NCI-H1694 (cell line): ENCODE measurements around the gene PHKB.
"Not testable (repeated sequence)": the region's sequence is repeated elsewhere in the genome, so short reads cannot be mapped to it uniquely, and the experiment has no call there.

Experiments
- DNase-seq: peaks from one replicate; lab custom pipeline; 2025; lab: John Stamatoyannopoulos, UW

Gene PHKB

DNA sequence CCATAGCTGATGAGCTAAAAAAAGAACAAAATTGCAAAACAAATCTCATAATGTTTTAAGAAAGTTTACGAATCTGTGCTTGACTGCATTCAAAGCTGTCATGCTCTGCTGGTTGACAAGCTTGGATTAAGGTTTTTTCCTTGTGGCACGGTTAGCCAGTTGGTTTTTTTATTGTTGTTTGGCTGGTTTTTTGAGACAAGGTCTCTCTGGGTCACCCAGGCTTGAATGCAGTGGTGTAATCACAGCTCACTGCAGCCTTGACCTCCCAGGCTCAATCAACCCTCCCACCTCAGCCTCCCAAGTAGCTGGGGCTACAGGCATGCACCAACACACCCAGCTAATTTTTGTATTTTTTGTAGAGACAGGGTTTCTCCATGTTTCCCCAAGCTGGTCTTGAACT is 45.7 kb downstream of the PHKB start:
- DNase-seq, result no peak

DNA sequence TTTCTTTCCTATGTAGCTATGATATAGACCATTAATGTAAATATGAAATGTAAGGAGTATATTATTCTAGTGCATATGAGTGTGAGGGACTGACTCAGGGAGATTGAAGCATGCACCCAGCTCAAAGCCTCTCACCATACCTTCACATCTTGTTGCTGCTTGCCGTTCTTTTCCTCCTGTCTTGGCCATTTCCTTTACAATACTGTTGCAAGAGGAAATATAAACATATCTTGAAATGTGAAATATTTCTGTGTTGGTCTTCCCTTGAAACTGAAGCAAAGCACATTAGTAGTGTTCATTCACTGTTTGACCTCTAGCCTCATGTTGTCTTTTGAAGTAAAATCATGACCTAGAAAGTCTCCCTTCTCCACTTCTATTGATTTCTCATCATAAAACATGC is 46.6 kb downstream of the PHKB start:
- no peak for DNase-seq

DNA sequence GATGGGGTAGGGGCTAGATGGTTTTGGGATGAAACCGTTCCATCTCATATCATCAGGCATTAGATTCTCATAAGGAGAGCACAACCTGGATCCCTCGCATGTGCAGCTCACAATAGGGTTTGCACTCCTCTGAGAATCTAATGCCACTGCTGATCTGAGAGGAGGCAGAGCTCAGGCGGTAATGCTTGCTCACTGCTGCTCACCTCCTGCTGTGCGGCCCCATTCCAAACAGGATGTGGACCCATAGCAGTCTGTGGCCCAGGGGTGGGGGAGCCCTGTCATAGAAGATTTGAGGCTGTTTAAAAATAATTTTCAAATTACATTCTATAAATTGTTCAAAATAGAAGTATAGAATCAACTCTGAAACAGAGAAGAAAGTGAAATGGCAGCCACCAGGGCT is 50.8 kb downstream of the PHKB start:
- DNase-seq, result no peak

DNA sequence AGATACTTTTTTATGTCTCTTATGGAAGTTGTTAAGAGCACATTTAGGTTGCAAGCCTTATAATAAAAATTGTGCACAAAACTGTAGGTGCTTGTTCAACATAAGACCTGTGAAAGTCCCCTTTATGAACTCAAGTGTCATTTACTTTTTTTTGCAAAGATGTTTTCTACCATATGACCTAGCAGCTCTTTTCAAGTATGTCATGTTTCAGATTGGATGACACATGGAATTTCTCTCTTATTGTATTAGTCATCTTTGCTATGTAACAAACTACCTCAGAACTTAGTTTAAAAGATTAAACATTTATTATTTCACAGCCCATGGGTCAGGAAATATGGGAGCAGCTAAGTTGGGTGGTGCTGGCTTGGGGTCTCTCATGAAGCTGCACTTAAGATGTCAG is 57.9 kb downstream of the PHKB start:
- no peak for DNase-seq

DNA sequence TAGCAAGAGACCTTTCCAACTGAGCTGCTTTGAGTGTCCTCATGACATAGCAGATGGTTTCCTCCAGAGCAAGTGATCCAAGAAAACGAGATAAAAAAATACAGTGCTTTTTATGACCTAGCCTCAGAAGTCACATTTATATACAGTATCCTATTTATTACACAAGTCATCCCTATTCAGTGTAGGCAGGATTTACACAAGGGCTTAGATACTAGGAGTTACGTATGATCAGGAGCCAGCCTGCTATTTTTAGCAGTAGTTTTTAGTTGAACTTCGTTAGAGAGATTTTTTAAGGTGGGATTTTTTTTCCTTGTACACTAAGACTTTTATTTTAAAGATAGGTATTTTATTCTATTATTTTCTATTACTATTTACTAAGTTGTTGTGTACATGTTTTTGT is 58.4 kb downstream of the PHKB start:
- DNase-seq, result no peak

DNA sequence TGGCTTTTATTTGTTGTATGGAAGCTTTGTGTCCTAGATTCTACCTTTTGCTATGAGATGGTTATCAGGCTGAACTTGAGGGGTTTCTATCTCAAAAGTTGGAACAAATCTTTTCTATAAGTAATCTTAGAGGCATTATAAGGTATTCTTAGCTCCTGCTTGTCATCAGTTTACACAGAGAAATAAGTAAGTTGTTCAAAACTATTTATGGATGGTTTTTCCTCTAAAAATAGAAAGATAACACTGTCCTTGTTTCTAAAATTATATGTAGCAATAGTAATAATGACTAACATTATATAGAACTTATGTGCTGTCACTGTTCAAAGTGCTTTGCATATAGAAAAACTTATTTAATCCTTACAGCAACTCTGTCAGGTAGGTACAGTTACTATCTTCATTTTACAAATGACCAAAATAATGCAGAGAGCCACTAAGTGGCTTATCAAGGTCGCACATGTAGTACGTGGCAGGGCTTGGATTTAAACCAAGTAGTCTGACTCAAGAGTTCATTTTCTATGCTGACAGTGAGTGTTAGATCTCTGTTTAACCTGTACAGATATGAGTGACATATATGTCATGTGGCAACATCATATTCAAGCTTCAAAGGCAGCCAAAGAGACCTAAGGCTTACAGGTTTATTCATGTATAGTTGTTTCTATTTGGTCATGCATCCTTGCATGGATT is 59.0 kb downstream of the PHKB start:
- DNase-seq, result no peak

DNA sequence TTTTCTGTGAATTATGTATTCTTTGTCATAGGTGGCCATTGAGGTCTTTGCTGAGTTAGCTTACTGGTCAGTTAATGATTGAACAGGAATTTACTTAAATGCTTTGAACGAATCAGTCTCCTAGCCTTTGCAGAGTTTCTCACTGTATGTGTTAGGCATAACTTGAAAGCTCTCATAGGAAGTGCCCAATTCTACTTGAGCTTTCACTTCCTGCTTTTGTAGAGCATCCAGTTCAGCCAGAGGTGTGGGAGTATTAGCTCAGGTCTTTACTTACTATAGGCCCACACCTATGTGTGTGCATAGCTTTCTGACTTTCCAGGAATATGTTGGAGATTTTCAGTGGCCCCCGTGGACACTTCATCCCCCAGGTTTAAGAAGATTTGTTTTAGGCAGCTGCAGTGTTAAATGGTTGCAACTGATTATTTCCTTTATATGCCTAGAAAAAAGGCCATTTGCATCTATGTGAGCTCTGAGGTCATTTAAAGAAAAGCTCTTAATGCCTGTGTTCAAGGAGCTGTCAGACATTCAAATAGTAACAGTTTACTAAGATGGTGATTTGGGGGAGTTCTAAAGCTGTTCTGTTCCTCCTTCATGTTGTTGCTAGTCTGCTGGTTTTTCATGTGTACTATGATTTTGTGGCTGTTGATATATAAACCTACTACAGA is 62.3 kb downstream of the PHKB start:
- no peak for DNase-seq

DNA sequence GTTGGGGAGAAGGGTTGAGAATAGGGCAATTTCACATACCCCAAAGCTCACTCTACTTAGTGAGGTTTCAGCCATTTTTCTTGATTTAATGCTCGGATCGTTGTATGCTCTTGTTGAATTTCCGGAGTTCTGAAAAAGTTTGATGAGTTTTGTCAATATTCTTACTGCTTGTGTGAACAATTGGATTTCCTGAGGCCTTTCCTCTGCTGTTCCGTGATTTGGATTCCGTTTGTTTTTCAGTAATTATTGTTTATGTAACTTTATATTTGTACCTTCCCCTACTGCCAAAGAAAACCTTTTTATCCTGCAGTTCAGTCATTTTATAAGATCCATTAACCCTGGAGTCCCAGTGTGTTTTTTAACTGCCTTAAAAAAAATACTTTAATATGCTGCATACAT is 62.9 kb downstream of the PHKB start:
- DNase-seq, result no peak

DNA sequence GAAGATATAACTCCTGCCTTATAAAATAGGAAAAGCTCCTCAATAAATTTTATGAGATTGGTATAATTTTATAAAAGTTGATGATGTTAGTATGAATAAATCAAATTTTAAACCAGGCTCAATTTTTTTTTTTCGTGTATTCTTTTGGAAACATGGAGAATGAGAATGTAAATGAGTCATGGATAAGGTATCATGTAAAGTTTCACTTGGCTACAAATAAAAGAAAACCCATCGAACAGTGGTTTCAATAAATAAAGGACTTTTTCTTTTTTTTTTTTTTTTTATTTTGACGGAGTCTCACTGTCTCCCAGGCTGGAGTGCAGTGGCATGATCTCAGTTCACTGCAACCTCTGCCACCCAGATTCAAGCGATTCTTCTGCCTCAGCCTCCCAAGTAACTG is 67.3 kb downstream of the PHKB start:
- DNase-seq, result no peak

DNA sequence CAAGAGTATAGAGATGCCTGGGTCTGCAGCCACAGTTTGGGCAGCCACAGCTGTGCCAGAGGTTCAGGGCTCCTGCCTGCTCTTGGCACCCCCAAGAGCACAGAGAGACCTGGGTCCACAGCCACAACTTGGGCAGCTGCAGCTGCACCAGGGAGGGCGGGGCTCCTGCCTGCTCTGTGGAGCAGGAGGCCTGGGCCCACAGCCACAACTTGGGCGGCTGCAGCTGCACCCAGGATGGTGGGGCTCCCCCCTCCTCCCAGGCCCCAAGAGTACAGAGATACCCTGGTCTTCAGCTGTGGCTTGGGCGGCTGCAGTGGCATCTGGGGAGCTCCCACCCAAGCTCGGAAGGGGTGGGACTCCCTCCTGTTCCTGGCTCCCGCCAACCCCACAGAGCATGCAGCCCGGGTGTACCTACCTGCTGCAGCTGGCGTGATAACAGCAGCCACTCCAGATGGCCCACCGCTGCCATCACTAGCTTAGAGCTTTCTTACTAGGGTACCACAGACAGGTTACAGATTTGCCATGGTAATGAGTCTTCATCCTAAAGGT is 72.7 kb downstream of the PHKB start:
- no peak for DNase-seq

DNA sequence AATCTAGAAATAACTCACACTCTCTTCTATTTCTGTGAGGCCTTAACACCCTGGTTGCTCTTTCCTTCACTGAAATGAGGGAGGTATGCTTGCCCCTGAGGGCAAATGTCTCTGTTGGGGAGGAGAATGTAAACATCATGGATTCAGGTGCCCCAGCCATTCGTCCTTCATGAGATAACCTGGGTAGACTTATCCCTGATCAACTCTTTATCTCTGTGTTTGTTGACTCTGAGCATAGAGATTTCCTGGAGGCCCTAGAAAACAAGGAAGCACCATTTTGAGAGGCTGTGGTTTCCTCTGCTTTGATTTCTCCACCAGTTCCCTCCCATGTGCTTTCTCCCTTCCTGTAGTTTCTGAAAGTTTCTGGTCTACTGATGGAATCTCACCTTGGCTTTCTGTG is 77.3 kb downstream of the PHKB start:
- no peak for DNase-seq

DNA sequence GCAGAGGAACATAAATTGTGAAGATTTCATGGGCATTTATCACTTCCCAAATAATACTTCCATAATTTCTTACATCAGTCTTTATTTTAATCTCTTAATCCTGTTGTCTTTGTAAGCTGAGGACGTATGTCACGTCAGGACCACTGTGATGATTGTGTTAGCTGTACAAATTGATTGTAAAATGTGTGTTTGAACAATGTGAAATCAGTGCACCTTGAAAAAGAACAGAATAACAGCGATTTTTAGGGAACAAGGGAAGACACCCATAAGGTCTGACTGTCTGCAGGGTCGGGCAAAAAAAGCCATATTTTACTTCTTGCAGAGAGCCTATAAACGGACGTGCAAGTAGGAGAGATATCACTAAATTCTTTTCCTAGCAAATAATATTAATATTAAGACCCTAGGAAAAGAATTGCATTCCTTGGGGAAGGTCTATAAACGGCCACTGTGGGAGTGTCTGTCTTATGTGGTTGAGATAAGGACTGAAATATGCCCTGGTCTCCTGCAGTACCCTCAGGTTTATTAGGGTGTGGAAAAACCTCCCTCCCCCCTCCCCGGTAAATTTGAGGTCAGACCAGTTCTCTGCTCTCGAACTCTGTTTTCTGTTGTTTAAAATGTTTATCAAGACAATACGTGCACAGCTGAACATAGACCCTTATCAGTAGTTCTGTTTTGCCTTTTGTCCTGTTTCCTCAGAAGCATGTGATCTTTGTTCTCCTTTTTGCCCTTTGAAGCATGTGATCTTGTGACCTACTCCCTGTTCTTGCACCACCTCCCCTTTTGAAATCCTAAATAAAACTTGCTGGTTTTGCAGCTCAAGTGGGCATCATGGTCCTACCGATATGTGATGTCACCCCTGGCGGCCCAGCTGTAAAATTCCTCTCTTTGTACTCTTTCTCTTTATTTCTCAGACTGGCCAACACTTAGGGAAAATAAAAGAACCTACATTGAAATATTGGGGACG is 78.9 kb downstream of the PHKB start:
- DNase-seq, result not testable (repeated sequence)

DNA sequence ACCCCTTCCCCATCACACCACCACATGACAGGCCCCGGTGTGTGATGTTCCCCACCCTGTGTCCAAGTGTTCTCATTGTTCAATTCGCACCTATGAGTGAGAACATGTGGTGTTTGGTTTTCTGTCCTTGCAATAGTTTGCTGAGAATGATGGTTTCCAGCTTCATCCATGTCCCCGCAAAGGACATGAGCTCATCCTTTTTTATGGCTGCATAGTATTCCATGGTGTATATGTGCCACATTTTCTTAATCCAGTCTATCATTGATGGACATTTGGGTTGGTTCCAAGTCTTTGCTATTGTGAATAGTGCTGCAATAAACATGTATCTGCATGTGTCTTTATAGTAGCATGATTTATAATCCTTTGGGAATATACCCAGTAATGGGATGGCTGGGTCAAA is 80.0 kb downstream of the PHKB start:
- DNase-seq, result not testable (repeated sequence)

DNA sequence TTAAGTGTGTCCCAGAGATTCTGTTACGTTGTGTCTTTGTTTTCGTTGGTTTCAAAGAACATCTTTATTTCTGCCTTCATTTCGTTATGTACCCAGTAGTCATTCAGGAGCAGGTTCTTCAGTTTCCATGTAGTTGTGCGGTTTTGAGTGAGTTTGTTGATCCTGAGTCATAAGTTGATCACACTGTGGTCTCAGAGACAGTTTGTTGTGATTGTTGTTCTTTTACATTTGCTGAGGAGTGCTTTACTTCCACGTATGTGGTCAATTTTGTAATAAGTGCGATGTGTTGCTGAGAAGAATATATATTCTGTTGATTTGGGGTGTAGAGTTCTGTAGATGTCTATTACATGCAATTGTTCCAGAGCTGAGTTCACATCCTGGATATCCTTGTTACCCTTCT is 83.1 kb downstream of the PHKB start:
- DNase-seq, result not testable (repeated sequence)

DNA sequence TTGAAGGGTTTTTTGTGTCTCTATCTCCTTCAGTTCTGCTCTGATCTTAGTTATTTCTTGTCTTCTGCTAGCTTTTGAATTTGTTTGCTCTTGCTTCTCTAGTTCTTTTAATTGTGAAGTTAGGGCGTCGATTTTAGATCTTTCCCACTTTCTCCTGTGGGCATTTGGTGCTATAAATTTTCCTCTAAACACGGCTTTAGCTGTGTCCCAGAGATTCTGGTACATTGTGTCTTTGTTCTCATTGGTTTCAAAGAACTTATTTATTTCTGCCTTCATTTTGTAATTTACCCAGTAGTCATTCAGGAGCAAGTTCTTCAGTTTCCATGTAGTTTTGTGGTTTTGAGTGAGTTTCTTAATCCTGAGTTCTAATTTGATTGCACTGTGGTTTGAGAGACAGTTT is 90.1 kb downstream of the PHKB start:
- DNase-seq, result not testable (repeated sequence)

DNA sequence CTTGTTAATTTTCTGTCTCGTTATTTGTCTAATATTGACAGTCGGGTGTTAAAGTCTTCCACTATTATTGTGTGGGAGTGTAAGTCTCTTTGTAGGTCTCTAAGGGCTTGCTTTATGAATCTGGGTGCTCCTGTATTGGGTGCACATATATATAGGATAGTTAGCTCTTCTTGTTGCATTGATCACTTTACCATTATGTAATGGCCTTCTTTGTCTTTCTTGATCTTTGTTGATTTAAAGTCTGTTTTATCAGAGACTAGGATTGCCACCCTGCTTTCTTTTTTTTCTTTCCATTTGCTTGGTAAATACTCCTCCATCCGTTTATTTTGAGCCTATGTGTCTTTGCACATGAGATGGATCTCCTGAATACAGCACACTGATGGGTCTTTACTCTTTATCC is 90.6 kb downstream of the PHKB start:
- not testable (repeated sequence) for DNase-seq

DNA sequence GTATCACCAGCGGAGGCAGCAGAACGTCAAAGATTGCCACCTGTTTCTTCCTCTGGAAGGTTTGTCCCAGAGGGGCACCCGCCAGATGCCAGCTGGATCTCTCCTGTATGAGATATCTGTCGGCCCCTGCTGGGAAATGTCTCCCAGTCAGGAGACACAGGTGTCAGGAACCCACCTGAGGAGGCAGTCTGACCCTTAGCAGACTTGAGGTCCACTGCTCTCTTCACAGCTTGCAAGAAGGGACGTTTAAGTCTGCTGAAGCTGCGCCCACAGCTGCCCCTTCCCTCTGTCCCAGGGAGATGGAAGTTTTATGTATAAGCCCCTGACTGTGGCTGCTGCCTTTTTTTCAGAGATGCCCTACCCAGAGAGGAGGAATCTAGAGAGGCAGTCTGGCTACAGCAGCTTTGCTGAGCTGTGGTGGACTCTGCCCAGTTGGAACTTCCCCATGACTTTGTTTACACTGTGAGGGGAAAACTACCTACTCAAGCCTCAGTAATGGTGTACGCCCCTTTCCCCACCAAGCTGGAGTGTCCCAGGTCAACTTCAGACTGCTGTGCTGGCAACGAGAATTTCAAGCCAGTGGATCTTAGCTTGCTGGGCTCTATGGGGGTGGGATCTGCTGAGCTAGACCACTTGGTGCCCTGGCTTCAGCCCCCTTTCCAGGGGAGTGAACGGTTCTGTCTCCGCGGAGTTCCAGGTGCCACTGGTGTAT is 92.9 kb downstream of the PHKB start:
- DNase-seq, result no peak

DNA sequence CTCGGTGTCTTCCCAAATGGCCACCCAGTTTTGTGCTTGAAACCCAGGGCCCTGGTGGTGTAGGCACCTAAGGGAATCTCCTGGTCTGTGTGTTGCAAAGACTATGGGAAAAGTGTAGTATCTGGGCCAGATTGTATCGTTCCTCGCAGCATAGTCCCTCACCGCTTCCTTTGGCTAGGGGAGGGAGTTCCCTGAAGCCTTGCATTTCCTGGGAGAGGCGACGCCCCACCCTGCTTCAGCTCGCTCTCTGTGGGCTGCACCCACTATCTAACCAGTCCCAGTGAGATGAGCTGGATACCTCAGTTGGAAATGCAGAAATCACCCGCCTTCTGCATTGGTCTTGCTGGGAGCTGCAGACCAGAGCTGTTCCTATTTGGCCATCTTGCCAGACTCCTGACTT is 93.5 kb downstream of the PHKB start:
- not testable (repeated sequence) for DNase-seq

DNA sequence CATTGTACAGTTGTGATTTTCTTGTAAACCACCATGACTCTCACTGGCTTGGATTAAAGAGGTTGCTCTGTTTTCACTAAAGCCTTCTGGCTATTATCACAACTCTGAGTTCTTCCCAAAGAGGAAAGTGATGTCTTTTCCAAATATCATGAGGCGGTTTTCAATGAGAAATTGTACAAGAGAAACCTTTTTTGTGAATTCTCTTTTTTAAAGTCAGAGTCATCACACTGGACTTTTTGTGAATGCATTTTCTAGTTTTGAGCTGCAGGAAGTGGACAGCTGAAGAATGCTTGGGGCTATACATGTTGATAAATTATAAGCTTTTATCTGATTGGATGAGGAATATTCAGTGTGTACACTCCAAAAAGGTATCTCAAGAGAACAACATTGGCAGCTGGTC is 100.2 kb downstream of the PHKB start:
- no peak for DNase-seq

DNA sequence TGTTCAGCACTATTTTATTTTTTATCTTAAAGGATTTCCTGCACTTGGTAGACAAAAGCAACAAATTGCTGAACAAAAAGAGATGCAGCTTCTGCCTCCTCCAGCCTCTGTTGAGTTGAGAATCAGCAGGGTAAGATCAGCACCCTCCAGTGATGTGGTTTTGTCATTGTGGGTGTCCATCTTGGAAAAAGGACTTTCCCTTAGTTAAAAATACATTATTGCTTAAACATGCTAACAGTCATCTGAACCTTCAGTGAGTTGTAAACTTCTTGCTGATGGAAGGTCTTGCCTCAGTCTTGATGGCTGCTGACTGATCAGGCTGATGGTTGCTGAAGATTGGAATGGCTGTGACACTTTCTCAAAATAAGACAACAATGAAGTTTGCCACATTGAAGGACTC is 101.2 kb downstream of the PHKB start:
- DNase-seq, result no peak

DNA sequence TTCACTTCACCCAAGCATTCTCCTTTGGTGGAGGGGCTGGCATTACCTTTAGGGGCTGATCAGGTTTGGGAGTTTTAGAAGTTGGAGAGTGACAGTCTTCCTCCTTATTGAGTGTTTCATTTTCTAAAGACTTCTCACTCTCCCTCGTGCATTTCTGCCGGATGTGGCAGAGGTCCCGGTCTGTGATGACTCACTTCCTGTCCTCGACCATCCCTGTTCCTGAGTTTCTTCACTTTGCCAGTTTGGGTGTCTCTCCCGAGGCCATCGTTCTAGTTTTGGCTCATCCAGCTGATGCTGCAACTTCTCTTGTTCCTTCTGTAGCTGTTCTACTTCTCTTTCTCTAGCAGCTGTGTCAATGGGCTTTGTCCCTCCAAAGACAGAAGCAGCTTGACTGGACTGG is 104.3 kb downstream of the PHKB start:
- DNase-seq, result no peak

DNA sequence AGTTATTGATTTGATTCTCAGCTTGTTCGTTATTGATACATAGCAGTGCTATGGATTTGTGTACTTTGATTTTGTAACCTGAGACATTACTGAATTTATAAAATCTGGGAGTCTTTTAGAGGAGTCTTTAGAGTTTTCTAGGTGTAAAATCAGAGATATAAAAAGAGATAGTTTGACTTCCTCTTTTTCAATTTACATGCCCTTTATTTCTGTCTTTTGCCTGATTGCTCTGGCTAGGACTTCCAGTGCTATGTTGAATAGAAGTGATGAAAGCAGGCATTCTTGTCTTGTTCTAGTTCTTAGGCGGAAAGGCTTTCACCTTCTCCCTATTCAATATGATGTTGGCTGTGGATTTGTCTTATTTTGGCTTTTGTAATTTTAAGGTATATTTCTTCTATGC is 106.2 kb downstream of the PHKB start:
- DNase-seq, result no peak
